SIG-M5 (cell line): ENCODE data around the gene ST6GAL1.
"Not testable (repeated sequence)": the region's sequence is repeated elsewhere in the genome, so short reads cannot be mapped to it uniquely, and the experiment has no call there.

Source experiments
- DNase-seq: peaks from one replicate; lab custom pipeline; 2025; lab: John Stamatoyannopoulos, UW

ST6GAL1 gene

DNA sequence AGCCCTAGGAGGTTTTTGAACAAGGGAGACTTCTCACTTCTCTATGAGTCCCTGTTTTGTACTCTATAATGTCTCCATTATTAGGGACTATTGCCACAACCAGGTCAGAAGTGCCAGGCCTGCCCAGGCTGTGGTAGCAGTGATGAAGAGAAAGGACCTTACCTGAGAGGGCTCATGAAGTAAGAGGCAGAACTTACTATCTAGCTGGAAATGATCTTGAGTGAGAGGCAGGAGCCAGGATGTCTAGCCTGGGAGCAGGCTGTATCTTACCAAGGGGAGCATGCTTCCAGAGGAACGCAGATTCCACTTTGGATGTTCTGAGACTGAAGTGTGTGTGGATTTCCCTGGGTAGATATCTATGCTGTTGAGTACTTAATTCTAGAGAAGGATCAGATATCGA, 115.7 kb downstream of the ST6GAL1 start:
- no peak for DNase-seq

DNA sequence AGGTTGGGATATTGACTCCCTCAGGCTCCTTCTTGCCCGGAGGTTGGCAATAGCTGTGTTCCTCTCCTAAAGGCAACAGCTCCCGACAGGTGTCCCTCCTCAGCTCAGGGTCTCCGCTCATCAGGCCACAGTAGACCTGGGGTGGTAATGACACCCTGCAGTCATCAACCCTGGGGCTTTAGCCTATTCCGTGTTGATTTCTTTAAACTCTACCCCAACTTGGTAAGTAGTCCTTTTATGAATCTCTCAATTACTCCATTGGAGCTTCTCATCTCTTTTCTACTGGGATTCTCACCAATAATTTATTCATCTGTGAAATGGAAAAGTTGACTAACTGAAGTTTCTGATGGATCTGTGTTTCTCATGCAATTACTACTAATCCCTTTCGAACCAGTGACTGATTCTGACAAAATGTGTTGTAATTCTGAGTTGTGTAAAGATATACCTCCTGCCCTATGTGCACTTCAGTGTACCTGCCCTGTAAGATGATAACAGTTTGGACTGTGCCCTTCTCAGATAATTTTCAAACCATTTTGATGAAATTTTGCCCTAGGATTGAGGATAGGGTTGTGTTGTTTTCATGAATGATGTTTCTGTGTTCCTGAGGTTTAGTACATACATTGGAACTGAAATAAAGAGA, 119.3 kb downstream of the ST6GAL1 start:
- no peak for DNase-seq

DNA sequence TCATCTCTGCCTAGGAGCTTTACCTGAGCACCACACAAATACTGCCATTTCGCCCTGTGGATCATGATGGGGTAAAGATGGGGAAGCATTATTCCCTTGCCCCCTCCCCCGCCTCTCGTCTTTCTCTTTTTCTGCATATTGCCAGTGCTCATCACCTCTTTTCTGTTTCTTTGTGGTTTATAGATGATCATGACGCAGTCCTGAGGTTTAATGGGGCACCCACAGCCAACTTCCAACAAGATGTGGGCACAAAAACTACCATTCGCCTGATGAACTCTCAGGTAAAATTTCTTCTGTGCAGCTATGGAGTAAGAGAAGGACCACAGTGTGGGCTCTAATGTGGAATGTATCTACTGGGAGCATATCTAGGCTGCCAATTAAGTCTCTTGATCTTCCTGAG, 120.7 kb downstream of the ST6GAL1 start:
- DNase-seq, result no peak

DNA sequence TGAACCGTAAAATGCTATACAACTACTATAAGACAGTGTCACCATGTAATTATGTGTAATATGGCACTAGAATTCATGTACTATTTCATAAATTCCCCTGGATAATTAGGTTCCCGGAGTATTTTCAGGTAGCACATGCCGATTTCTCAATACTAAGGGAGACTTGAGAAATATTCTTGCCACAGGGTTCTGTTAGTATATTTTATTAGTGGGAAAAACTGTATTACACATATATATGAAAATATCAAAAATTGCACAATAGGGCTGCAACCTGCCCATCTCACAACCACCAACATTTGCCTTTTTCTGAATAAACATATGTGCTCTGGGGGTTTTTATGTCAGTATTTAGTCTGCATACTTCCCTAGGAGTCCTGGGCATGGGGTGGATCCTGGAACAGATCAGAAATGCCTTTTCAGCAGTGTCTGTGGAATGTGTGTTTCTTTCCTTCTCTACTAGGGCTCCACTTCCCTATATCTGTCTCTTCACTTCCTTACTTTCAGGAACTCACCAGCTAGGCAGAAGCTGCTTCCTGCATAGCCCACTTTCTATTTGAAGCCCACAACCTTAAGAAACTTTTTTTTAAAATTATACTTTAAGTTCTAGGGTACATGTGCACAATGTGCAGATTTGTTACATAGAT, 121.5 kb downstream of the ST6GAL1 start:
- peak; percentile 21 for DNase-seq

DNA sequence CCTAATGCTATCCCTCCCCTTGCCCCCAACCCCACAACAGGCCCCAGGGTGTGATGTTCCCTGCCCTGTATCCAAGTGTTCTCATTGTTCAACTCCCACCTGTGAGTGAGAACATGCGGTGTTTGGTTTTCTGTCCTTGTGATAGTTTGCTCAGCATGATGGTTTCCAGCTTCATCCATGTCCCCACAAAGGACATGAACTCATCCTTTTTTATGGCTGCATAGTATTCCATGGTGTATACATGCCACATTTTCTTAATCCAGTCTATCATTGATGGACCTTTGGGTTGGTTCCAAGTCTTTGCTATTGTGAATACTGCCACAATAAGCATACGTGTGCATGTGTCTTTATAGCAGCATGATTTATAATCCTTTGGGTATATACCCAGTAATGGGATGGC, 122.1 kb downstream of the ST6GAL1 start:
- DNase-seq, result not testable (repeated sequence)

DNA sequence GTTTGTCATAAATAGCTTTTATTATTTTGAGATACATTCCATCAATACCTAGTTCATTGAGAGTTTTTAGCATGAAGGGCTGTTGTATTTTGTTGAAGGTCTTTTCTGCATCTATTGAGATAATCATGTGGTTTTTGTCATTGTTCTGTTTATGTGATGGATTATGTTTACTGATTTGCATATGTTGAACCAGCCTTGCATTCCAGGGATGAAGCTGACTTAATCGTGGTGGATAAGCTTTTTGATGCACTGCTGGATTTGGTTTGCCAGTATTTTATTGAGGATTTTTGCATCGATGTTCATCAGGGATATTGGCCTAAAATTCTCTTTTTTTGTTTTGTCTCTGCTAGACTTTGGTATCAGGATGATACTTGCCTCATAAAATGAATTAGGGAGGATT, 124.1 kb downstream of the ST6GAL1 start:
- not testable (repeated sequence) for DNase-seq

DNA sequence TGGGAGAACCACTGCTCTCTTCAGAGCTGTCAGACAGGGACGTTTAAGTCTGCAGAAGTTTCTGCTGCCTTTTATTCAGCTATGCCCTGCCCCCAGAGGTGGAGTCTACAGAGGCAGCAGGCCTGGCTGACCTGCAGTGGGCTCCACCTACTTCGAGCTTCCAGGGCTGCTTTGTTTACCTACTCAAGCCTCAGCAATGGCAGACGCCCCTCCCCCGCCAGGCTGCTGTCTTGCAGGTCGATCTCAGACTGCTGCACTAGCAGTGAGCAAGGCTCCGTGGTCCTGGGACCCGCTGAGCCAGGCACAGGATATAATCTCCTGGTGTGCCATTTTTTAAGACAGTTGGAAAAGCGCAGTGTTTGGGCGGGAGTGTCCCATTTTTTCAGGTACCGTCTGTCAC, 127.5 kb downstream of the ST6GAL1 start:
- not testable (repeated sequence) for DNase-seq

DNA sequence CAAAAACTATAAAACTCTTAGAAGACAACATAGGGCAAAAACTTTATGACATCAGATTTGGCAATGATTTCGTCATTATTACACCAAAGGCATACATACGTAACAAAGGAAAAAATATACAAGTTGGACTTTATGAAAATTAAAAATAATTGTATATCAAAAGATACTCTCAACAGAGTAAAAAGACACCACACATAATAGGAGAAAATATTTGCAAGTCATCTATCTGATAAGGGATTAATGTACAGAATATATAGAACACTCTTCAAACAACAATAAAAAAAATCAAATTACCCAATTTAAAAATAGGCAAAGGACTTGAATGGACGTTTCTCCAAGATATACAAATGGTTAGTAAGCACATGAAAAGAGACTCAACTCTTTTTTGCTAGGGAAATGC, 131.4 kb downstream of the ST6GAL1 start:
- DNase-seq, result no peak

DNA sequence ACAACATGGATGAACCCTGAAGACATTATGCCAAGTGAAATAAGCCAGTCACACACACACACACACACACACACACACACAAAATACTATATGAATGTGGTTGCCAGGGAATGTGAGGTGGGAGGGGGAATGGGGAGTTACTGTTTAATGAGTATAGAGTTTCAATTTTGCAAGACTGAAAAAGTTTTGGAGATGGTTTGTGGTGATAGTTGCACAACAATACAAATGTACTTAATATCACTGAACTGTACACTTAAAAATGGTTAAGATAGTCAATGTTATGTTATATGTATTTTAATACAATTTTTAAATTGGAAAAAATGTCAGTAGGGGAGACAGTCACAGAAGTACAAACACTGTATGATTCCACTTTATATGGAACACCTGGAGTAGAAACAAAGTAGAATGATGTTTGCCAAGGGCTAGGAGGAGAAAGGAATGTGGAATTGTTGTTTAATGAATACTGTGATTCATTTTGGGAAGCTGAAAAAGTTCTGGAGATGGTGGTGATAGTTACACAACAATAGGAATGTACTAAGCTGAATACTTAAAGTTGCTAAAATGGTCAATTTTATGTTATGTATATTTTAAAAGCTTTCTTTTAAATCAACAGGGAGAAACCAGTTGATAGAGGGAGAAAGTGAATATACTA, 132.3 kb downstream of the ST6GAL1 start:
- no peak for DNase-seq

DNA sequence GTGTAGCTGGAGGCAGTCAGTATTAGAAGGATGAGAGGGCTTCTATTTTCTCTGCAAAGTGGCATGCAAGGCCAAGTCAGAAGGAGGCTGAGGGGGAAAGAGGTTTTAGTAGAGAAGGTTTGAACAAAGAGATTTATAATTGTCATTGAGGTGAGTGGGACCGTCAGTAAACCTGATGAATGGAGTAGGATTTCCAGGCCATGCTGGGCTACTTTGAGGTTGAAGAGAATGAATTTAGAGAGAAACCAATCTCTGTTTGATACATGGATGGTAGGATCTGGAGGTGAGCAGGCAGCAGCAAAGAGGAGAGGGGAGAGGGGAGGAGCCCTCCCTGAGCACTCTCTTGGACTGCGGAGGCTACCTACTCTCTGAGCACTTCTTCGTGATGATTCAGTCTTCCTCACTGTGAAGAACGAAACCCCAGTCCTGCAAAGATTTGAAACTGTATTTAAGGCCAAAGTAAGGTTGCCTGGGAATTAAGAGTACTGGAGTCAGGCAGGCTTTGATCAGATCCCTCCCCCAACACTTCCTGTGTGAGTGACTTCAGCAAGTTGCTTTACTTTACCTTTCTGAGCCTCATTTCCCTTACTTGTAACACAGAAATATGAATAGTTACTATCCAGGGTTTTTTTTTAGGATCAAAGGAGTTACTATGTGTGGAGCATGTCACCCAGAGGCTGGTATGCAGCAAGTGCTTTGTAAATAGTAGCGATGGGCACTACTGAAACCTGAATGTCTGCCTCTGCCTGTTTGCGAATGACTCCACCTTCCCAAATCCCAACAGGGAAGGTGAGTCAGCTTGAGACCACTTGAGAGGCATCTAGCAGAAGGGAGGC, 133.2 kb downstream of the ST6GAL1 start:
- no peak for DNase-seq

DNA sequence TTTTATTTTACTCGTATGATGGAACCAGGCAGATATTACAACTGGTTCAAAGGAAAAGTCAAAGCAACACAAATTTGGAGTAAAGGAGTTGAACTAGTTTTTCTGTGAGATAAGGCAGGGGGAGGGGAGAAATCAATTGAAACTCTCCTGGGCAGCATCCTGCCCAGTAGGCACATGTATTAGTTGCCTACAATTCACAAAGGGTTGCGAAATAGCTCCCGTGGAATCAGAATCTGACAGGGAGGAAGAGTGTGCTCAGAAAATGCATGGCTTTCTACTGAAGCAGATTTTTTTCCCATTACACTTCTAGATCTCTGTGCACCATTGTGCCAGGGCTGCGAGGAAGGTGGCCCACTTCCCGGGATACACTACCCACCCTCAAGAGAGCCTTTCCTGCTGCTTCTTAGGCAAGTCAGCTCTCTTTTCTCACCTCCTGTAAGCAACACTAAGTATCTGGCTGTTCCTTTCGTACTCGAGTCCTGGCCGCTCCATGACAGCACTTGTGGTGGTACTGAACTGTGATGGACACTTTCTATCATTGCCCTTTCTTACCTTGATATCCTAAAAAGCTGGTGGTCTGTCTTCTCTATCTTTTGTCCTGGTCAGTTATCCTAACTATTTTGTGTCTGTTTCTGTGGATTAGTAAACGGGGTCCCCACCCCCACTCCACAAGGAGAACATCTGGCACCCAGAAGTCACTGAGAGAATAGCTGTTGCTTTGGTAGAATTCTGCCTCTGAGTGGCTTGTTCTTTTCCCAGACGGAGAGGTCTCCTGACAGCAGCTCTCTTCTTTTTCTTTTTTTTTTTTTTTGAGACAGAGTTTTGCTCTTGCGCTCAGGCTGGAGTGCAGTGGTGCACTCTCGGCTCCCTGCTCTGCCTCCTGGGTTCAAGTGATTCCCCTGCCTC, 134.1 kb downstream of the ST6GAL1 start:
- DNase-seq, result no peak

DNA sequence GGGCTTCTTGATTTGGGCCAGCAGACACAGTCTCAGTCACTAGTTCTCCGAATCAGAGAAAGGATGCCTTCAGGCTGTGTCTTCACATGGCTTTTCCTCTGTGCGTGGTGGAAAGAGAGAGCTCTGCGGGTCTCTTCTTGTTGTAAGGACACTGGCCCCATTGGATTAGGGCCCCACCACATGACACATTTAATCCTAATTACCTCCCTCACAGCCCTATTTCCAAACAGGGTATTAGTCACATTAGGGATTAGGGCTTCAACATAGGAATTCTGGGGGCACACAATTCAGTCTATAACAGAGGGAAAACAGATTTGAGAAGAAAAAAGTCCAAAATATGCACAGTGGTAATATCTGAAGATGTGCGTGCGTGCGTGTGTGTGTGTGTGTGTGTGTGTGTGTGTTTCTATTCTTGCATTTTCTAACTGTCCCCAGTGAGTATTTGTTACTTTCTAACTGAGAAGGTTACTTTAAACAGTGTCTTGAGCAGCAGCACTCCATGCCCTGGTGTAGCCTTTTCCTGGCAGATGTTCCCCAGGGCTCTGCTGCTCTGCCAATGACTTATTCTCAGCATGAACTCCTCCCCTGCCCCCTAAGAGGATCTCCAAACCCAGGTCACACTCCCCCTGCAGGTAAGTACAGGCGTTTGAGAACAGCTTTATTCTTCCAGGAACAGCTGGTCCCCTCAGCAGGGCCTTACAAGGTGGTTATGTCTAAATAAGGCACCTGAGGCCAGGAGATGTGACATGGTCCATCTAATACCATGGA, 136.1 kb downstream of the ST6GAL1 start:
- no peak for DNase-seq

DNA sequence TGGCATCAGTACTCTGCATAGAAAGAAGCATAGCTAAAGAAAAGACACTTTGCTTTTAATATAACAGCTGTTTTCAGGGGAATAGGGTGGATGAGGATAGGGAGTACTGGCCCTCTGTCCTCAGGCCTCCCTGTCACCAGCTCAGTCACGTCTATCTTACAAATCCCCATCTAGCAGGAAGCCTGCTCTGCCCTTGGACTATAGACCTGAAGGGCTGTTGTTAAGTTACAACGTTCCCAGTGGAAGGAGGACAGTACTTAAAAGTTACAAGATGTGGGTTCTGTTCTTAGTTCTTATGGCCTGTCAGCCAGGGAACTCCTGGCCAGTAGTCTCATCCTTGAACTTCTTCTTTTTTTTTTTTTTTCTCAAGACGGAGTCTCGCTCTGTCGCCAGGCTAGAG, 138.5 kb downstream of the ST6GAL1 start:
- DNase-seq, result no peak

DNA sequence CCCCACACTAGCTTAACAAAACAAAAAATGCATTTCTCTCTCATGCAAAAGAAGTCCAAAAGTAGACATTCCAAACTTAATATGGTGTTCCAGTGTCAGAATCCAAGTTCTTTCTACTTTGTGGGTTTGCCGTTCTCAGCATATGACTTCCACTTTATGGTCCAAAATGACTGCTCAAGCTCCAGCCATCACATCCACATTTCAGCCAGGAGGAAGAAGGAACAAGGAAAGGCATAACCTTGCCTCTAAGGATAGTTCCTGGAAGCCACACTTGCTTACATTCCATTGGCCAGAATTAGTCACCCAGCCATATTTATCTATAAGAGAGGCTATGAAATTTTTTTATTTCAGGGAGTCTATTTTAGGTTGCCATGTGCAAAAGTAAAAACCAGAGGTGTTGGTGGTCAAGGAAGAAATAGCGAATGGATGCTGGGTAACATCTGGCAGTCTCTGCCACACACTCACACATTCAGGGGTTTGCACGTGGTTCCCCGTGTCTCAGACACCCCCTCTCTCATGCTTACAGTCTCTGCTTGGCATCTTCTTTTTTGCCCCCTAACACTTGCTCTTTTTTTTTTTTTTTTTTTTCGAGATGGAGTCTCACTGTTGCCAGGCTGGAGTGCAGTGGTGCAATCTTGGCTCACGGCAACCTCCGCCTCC, 139.7 kb downstream of the ST6GAL1 start:
- DNase-seq, result no peak

DNA sequence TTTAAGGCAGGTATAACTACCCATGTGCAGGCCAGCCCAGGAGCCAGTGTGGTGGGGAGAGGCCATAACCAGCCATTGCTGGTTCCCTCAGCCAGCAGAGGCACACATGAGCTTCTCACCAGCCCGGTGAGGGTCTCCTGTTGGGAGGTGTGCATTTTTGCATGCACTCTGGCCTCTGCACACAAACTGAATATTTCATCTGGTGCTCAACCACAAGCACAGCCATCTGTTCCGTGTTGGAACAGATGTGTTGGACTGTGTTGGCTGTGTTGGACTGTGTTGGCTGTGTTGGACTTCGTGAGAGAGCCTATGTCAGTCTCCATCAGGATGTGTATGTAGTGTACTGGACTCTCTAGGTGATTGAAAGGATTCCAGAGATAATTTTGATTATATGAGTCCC, 141.8 kb downstream of the ST6GAL1 start:
- DNase-seq, result no peak

DNA sequence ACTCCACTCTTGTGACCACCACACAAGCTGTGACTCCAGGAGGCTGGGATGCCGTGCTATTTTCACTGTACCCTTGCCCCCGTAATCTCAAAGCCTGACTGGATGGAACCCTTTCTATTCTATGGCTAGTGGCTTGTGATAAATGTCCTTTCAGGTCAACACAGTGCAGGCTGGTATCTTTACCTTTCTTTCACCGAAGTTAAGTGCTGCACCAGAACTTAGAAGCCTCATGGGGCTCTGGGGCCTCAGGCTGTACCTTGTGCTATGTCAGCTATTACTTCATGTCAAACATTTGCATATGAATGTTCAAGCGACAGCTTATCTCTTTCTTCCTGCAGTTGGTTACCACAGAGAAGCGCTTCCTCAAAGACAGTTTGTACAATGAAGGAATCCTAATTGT, 142.2 kb downstream of the ST6GAL1 start:
- no peak for DNase-seq

DNA sequence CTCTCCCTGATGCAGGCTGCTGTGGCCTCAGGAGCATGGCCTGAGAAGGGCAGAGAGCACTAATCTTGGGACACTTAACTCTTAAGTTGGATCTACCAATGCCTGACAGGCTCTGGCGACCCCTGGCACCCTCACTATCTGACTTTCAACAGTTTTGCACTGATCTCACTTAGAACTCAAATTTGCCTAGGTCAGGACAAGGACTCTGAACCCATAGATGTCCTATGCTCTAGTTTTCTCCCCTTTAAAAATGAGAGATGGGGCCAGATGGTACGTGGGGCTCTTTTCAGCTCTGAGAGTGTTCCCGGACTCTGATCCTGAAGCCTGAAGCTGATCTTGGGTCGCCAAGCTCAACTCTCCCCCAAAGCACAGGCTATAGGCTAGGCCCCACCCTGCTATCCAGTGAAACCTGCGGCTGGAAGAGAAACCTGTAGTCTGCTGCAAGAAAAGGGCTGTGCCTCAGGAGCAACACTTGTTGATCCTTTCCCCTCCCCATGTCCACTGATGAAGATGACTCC, 143.3 kb downstream of the ST6GAL1 start:
- no peak for DNase-seq

DNA sequence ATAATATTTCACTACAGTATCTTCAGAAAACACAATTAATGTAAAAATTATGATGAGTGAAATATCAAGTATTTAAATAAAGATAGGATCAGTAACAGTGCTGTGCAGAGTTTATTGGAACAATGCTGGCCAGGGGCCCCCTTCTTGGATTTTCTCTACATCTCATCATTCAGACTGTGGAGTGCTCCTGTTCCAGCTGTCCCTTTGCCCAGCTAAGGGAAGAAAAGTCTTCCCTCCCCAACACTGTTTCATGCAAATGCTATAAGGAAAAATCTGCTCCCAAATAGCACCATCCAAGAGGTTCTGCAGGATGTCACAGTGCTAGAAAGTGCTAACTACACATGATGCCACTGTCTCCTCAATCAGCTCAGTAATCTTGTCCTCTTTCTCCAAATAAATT, 144.5 kb downstream of the ST6GAL1 start:
- no peak for DNase-seq

DNA sequence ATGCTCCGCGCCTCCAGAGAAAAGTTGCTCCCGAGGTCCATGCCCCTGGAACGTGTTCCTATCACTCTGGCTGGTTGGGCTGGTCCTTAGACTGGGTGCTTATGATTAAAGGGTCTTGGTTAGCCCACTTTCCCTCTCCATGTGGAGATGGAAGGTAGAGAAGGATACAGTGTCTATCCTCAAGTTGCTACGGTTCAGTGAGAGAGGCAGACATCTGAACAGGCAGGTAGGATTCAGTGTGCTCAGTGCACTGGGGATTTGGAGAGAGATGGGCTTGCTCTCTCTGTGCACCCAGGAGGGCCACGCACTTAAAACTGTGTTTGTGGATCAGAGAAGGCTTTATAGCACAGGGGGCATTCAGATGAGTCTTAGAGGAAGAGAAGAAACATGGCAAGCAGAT, 146.0 kb downstream of the ST6GAL1 start:
- no peak for DNase-seq

DNA sequence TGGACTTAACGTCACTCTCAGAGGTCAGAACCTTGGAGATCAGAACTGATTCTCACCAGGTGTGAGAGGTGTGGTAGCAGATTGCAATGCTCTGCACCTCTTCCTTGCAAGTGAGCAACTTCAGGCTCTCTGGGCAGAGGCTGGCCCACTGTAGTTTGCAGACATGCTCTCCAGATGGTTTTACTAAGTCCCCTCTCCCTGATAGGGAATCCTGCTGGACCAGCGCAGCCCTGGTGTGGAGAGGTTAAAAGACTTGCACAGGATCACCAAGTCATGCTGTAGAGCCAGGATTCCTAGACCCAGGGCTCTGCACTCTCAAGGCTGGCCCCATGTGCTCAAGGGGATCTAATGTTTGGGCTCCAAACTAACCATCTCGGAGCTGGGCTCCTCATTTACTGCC, 146.8 kb downstream of the ST6GAL1 start:
- DNase-seq, result no peak
